Measurements from ENCODE around the gene RBM14. TPM values are rescaled to one million over a fixed set of nuclear protein-coding genes. Genes with fewer than 3 reads are reported as not detected.

The RBM14 gene
- total RNA-seq, 1 experiment from 2014 or later, result 92.0 TPM

DNA sequence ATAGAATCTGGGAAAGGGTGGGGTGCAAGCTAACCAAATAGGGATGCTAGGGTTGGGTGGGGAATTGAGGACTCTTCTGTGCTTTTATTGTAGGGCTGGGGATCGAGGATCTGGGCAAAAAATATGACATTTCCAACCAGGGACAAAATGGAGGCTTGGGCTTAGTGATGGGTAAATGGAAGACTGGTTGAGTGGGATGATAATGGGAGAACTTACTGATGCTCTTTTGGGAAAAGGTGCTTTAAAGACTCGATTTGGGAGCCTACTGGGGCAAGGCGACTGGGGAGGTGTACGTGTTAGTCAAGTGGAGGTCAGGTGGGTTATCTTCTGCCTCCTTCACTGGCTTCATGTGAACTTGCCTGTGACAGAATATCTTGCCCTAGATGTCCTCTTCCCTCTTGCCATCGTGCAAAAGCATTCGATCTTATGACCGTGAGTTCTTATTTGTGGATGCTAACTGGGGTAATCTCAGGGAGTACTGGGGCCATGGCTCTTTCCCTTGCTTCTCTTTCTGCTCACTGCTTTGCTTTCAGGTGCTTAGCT, 11.7 kb downstream of the RBM14 start (continued):
- TF ChIP-seq FOXP1 (CRISPR knock-in tag; IDR thresholded peaks at IDR 0.05; ENCODE audit: borderline replicate concordance) (no peak), FOXJ3 (CRISPR knock-in tag; IDR thresholded peaks at IDR 0.05; ENCODE audit: borderline replicate concordance) (no peak), ZNF263 (CRISPR knock-in tag; IDR thresholded peaks at IDR 0.05; ENCODE audit: low read depth) (no peak)
- TF ChIP-seq, protein P1, sequence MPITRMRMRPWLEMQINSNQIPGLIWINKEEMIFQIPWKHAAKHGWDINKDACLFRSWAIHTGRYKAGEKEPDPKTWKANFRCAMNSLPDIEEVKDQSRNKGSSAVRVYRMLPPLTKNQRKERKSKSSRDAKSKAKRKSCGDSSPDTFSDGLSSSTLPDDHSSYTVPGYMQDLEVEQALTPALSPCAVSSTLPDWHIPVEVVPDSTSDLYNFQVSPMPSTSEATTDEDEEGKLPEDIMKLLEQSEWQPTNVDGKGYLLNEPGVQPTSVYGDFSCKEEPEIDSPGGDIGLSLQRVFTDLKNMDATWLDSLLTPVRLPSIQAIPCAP (CRISPR knock-in tag; IDR thresholded peaks at IDR 0.05), result no peak

DNA sequence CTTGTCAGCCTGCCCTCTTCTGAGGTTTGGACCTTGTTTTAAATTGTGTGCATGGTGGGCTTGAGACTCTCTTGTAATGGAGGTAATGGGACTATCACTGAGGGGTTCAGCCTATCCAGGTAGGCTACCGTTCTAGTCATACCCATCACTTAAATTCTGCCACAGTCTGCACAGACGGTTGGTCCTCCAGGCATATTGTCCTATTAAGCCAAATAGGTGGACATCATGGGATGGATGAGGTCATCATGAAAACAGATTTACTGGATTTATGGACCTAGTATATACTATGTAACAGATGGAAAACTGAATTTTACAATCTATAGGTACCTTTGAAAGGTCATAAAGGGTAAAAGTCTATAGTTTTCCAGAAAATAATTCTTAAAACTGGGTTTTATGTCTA, 12.9 kb downstream of the RBM14 start:
- H3K36me3 Mint-ChIP-seq, result peaks cover 74% of the 10 kb centered on the region
- no peaks in the 10 kb centered on the region for H3K4me1 Mint-ChIP-seq
- ChIA-PET CTCF (no interaction called here), POLR2A (interaction anchor here (2.1 kb wide), 1 partner anchor 9 kb away, joined by 12 read pairs; the partner anchor contains the start of gene RBM4)
- H3K27ac Mint-ChIP-seq, result no peak overlapping the region
- no peak overlapping the region for H3K4me3 Mint-ChIP-seq
- DNase-seq (ENCODE audit: low spot score) (no peak), ATAC-seq (no peak)
- no peaks in the 10 kb centered on the region for H3K27me3 Mint-ChIP-seq (ENCODE audit: low read depth)
- TF ChIP-seq HMGA2 (CRISPR knock-in tag; IDR thresholded peaks at IDR 0.05) (no peak), NR2C2 (CRISPR knock-in tag; IDR thresholded peaks at IDR 0.05) (no peak)
- TF ChIP-seq, protein P2, sequence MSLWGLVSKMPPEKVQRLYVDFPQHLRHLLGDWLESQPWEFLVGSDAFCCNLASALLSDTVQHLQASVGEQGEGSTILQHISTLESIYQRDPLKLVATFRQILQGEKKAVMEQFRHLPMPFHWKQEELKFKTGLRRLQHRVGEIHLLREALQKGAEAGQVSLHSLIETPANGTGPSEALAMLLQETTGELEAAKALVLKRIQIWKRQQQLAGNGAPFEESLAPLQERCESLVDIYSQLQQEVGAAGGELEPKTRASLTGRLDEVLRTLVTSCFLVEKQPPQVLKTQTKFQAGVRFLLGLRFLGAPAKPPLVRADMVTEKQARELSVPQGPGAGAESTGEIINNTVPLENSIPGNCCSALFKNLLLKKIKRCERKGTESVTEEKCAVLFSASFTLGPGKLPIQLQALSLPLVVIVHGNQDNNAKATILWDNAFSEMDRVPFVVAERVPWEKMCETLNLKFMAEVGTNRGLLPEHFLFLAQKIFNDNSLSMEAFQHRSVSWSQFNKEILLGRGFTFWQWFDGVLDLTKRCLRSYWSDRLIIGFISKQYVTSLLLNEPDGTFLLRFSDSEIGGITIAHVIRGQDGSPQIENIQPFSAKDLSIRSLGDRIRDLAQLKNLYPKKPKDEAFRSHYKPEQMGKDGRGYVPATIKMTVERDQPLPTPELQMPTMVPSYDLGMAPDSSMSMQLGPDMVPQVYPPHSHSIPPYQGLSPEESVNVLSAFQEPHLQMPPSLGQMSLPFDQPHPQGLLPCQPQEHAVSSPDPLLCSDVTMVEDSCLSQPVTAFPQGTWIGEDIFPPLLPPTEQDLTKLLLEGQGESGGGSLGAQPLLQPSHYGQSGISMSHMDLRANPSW (CRISPR knock-in tag; conservative IDR thresholded peaks at IDR 0.05; ENCODE audit: low read depth), result no peak
- TF ChIP-seq, protein P3, sequence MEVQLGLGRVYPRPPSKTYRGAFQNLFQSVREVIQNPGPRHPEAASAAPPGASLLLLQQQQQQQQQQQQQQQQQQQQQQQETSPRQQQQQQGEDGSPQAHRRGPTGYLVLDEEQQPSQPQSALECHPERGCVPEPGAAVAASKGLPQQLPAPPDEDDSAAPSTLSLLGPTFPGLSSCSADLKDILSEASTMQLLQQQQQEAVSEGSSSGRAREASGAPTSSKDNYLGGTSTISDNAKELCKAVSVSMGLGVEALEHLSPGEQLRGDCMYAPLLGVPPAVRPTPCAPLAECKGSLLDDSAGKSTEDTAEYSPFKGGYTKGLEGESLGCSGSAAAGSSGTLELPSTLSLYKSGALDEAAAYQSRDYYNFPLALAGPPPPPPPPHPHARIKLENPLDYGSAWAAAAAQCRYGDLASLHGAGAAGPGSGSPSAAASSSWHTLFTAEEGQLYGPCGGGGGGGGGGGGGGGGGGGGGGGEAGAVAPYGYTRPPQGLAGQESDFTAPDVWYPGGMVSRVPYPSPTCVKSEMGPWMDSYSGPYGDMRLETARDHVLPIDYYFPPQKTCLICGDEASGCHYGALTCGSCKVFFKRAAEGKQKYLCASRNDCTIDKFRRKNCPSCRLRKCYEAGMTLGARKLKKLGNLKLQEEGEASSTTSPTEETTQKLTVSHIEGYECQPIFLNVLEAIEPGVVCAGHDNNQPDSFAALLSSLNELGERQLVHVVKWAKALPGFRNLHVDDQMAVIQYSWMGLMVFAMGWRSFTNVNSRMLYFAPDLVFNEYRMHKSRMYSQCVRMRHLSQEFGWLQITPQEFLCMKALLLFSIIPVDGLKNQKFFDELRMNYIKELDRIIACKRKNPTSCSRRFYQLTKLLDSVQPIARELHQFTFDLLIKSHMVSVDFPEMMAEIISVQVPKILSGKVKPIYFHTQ (CRISPR knock-in tag; IDR thresholded peaks at IDR 0.05), result no peak
- no peaks in the 10 kb centered on the region for H3K9me3 Mint-ChIP-seq

DNA sequence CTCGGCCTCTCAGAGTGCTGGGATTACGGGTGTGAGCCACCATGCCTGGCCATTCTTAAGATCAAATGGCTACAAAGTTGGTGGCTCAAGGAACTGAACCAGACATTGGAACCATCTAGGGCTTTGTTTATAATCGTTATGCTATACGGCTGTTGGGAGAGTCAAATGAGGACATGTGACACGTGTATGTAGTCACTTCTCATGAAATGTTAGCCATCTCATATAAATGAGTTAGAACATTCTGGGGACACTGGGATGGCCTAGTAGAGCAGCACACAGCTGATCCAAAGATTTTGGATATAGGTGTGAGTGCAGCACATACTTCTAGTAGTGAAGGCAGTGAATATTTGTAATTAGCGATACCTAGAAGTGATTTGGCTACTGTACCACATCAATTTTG, 15.5 kb downstream of the RBM14 start:
- Mint-ChIP-seq H3K4me3 (no peak overlapping the region), H3K27ac (no peak overlapping the region), H3K36me3 (peaks cover 58% of the 10 kb centered on the region), H3K4me1 (peaks cover 6% of the 10 kb centered on the region), H3K9me3 (no peaks in the 10 kb centered on the region), H3K27me3 (ENCODE audit: low read depth) (no peaks in the 10 kb centered on the region)
- TF ChIP-seq HMGA2 (CRISPR knock-in tag; IDR thresholded peaks at IDR 0.05) (no peak), NFE2L1 (CRISPR knock-in tag; IDR thresholded peaks at IDR 0.05) (no peak), NR2C2 (CRISPR knock-in tag; IDR thresholded peaks at IDR 0.05) (no peak), PRRX2 (CRISPR knock-in tag; IDR thresholded peaks at IDR 0.05) (no peak), ZNF396 (CRISPR knock-in tag; IDR thresholded peaks at IDR 0.05; ENCODE audit: borderline replicate concordance) (no peak), RORB (CRISPR knock-in tag; IDR thresholded peaks at IDR 0.05) (no peak), GRHL2 (CRISPR knock-in tag; IDR thresholded peaks at IDR 0.05; ENCODE audit: insufficient replicate concordance, severe bottlenecking) (no peak), ATF1 (CRISPR knock-in tag; IDR thresholded peaks at IDR 0.05) (no peak), ZNF219 (CRISPR knock-in tag; IDR thresholded peaks at IDR 0.05; ENCODE audit: borderline replicate concordance) (no peak), NFYB (CRISPR knock-in tag; conservative IDR thresholded peaks at IDR 0.05; ENCODE audit: low read depth) (no peak), KAT7 (CRISPR knock-in tag; IDR thresholded peaks at IDR 0.05; ENCODE audit: borderline replicate concordance) (no peak)
- TF ChIP-seq, protein P4, sequence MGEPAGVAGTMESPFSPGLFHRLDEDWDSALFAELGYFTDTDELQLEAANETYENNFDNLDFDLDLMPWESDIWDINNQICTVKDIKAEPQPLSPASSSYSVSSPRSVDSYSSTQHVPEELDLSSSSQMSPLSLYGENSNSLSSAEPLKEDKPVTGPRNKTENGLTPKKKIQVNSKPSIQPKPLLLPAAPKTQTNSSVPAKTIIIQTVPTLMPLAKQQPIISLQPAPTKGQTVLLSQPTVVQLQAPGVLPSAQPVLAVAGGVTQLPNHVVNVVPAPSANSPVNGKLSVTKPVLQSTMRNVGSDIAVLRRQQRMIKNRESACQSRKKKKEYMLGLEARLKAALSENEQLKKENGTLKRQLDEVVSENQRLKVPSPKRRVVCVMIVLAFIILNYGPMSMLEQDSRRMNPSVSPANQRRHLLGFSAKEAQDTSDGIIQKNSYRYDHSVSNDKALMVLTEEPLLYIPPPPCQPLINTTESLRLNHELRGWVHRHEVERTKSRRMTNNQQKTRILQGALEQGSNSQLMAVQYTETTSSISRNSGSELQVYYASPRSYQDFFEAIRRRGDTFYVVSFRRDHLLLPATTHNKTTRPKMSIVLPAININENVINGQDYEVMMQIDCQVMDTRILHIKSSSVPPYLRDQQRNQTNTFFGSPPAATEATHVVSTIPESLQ (CRISPR knock-in tag; IDR thresholded peaks at IDR 0.05), result no peak
- TF ChIP-seq, protein P5, sequence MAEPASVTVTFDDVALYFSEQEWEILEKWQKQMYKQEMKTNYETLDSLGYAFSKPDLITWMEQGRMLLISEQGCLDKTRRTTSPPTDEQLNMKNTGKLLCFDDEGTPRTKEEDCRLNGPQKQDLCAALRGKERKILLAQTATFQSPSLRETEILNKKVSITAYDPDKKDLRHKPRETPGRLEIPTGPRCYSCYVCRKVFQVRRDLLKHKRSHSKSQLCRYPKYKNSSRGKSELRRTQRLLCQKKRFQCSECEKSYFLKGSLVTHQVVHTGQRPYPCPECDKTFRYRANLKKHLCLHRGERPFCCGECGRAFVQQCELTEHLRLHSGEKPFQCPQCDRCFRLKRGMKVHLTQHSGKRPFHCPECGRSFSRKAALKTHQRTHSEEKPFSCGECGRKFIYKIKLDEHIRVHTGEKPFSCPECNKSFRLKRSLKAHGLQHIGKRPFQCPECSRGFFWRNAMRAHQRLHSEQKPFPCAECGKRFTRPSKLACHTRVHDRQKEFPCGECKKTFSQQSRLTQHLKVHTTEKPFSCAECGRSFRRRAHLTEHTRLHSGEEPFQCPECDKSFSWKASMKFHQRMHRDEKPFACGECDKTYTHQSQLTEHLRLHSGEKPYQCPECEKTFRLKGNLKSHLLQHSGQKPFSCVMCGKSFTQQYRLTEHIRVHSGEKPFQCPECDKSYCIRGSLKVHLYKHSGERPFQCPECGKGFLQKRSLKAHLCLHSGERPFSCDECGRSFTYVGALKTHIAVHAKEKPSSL (CRISPR knock-in tag; conservative IDR thresholded peaks at IDR 0.05), result no peak
- TF ChIP-seq, protein P6, sequence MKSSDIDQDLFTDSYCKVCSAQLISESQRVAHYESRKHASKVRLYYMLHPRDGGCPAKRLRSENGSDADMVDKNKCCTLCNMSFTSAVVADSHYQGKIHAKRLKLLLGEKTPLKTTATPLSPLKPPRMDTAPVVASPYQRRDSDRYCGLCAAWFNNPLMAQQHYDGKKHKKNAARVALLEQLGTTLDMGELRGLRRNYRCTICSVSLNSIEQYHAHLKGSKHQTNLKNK (CRISPR knock-in tag; IDR thresholded peaks at IDR 0.05), result no peak
- TF ChIP-seq, protein P7, sequence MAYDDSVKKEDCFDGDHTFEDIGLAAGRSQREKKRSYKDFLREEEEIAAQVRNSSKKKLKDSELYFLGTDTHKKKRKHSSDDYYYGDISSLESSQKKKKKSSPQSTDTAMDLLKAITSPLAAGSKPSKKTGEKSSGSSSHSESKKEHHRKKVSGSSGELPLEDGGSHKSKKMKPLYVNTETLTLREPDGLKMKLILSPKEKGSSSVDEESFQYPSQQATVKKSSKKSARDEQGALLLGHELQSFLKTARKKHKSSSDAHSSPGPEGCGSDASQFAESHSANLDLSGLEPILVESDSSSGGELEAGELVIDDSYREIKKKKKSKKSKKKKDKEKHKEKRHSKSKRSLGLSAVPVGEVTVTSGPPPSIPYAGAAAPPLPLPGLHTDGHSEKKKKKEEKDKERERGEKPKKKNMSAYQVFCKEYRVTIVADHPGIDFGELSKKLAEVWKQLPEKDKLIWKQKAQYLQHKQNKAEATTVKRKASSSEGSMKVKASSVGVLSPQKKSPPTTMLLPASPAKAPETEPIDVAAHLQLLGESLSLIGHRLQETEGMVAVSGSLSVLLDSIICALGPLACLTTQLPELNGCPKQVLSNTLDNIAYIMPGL (CRISPR knock-in tag; IDR thresholded peaks at IDR 0.05), result no peak
- DNase-seq (ENCODE audit: low spot score) (no peak), ATAC-seq (no peak)
- CTCF ChIA-PET, result no interaction called here
- POLR2A ChIA-PET, result no interaction called here

All from WTC11 (cell line).